ENCODE results near the gene FAM117B.

The FAM117B gene

DNA sequence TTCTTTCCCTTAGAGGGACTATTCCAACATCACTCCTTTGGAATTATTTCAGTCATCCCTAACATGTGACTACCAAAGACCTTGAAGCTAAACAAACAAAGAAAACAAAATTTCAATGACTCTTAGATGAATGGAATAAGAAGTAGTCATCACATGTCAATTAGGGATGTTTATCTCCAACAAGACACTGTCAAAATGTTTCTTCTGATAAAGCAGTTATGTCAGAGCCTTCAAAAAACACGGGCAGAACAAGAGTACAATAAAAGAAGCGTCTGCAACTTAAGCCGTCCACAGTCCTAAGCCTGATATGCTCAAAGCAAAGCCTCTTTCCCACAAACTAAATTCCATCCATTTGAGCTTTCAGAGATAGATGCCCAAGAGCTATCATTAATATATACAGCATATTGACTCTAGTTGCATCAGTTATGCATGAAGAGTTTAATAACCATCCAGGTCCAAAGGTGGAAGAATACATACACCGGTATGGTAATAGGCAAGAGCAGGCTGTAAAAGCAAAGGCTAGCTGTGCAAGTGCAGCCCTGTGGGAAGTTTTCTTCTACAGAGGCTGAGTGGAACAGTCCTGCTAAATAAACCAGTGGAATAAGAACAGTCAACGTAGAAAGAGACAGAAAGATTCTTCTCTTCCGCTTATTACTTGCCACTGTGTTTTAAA is 138.7 kb downstream of the FAM117B start:
- POLR2A ChIA-PET, result no interaction called here
- TF ChIP-seq FOXM1 (IDR thresholded peaks at IDR 0.05; ENCODE audit: borderline replicate concordance) (no peak), ELF4 (IDR thresholded peaks at IDR 0.05) (no peak), FOXA1 (IDR thresholded peaks at IDR 0.05) (no peak), SUZ12 (IDR thresholded peaks at IDR 0.05) (no peak), TARDBP (IDR thresholded peaks at IDR 0.05) (no peak), ARNT (IDR thresholded peaks at IDR 0.05) (no peak)
- CTCF ChIA-PET, result no interaction called here
- DNase-seq (ENCODE audit: extremely low spot score), result no peak

DNA sequence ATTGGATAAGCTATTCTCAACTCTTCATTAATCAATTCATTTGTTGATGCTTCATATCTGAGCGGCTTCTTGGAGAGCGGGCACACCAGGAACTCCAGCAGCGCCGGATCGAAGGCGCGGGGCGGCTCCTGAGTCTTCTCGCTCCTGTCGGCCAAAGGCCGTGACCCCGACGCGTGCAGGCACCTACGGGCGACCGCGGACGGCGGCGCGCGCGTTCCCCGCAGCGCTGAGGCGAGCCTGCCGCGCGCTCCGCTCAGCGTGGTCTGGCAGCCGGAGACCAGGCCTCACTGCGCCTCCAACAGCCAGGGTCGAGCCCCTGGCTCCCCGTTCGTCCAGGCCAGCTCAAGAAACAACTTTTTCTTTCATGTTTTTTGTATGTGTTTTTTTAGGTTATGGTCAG is 139.3 kb downstream of the FAM117B start:
- ChIA-PET POLR2A (no interaction called here), CTCF (no interaction called here)
- no peak for TF ChIP-seq L3MBTL2 (conservative IDR thresholded peaks at IDR 0.05)
- TF ChIP-seq TARDBP (IDR thresholded peaks at IDR 0.05), result no peak
- TF ChIP-seq FOXA1 (IDR thresholded peaks at IDR 0.05), result no peak
- no peak for DNase-seq (ENCODE audit: extremely low spot score)

DNA sequence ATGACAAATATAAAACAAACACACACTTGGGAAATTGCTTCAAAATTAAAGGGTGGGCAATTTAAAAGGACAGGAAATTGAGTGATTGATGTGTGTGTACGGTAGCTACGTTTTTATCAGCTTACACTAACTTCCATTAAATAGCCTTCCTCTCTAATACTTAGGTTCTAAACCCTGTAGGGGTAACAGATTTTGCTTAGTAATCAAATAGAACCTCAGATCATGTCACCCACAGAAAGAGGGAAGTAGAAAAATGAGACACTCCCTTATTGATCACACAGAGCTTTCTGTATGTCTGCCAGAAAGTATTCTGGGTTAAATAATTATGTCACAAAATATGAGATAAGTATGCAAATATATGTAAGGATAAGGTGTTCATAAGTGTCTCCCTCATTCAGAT is 143.4 kb downstream of the FAM117B start:
- DNase-seq (ENCODE audit: extremely low spot score), result no peak
- TF ChIP-seq CTBP1 (IDR thresholded peaks at IDR 0.05; ENCODE audit: borderline replicate concordance) (no peak), FOXK2 (IDR thresholded peaks at IDR 0.05) (no peak), BHLHE40 (IDR thresholded peaks at IDR 0.05; ENCODE audit: borderline replicate concordance) (no peak), NFRKB (IDR thresholded peaks at IDR 0.05) (no peak)
- TF ChIP-seq, protein P1, sequence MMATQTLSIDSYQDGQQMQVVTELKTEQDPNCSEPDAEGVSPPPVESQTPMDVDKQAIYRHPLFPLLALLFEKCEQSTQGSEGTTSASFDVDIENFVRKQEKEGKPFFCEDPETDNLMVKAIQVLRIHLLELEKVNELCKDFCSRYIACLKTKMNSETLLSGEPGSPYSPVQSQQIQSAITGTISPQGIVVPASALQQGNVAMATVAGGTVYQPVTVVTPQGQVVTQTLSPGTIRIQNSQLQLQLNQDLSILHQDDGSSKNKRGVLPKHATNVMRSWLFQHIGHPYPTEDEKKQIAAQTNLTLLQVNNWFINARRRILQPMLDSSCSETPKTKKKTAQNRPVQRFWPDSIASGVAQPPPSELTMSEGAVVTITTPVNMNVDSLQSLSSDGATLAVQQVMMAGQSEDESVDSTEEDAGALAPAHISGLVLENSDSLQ (IDR thresholded peaks at IDR 0.05), result no peak
- POLR2A ChIA-PET, result no interaction called here
- CTCF ChIA-PET, result no interaction called here

DNA sequence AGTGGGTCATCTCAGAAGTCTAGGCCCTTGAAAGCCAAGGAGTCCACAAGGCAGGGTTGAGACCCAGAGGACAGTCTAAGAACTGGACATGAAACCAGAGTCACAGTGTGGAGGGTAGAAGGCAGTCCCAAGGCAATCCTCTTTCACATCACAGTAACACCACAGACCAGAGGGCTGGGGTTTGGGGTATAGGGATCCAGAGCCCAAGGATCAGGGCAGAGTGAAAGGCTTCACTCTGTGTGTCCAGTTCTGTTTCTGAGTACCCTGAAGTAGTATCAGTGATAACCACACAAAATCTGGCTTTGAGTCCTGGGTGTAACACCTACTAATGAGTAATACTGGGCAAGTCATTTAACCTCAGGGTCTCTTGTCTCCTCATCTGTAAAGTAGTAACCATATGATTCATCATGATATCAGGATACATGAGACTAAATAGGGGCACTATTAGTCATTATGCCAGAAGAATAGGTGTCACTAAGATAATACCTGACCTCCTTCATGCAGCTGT is 145.8 kb downstream of the FAM117B start:
- DNase-seq (ENCODE audit: extremely low spot score), result no peak
- ChIA-PET CTCF (no interaction called here), POLR2A (no interaction called here)
- TF ChIP-seq SUZ12 (IDR thresholded peaks at IDR 0.05), result no peak
- no peak for TF ChIP-seq BHLHE40 (IDR thresholded peaks at IDR 0.05; ENCODE audit: borderline replicate concordance)
- no peak for TF ChIP-seq HDGF (IDR thresholded peaks at IDR 0.05; ENCODE audit: borderline replicate concordance)
- no peak for TF ChIP-seq TARDBP (IDR thresholded peaks at IDR 0.05)
- TF ChIP-seq, protein P1 (IDR thresholded peaks at IDR 0.05), result no peak
- no peak for TF ChIP-seq NFRKB (IDR thresholded peaks at IDR 0.05)
- no peak for TF ChIP-seq ARNT (IDR thresholded peaks at IDR 0.05)
- TF ChIP-seq FOXA1 (IDR thresholded peaks at IDR 0.05), result no peak

DNA sequence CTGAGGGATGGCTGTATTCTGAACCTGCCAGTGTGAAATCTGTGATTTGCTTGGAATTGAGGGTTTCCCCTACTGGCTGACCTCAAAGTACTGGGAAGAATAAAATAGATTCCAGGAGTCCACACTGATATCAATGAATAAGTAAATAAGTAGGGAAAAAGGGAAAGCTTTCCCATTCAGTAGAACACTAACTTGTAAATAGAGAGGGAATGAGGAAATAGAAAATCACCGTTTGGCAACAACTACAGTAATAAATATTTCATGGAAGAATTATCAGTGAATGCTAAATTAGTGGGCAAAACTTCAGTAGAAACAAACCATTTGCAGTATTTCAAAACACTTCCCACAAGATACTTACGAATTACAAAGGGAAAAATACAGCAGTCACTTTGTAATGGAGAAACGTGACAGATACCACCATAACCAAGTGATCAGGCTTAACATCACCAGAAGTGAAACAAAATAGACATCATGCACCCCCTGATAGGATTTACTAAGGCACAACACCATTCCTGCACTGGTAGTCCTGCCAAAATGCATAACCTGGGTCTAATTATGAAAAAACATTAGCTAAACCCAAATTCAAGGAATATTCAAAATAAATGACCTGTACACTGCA is 148.3 kb downstream of the FAM117B start:
- no peak for TF ChIP-seq BHLHE40 (IDR thresholded peaks at IDR 0.05; ENCODE audit: borderline replicate concordance)
- TF ChIP-seq FOXA1 (IDR thresholded peaks at IDR 0.05), result no peak
- DNase-seq (ENCODE audit: extremely low spot score), result no peak
- ChIA-PET POLR2A (no interaction called here), CTCF (no interaction called here)

DNA sequence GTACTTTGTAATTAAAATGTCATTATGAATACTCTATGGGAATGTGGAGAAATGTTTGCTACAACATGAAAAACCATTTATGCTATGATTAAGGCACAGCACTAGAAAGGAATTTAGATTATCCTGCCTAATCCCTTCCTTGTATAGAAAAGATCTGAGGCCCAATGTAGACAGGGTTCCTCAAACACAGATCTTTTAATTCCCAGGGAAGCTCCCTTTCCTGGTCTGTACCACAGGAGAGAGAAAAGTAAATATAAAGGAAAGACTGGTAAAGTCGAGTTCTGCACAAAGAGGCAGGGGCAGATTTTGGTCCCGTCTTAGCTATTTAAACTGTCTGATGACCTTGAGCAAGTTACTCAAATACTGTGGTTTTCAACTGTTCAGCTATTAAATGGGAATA is 152.1 kb downstream of the FAM117B start:
- DNase-seq (ENCODE audit: extremely low spot score), result no peak
- CTCF ChIA-PET, result interaction anchor here (0.6 kb wide), 1 partner anchor 139 kb away, joined by 3 read pairs; no protein-coding TSS in a partner anchor
- TF ChIP-seq, protein P1 (IDR thresholded peaks at IDR 0.05), result no peak
- TF ChIP-seq ELF4 (IDR thresholded peaks at IDR 0.05) (no peak), SUZ12 (IDR thresholded peaks at IDR 0.05) (no peak), HDGF (IDR thresholded peaks at IDR 0.05; ENCODE audit: borderline replicate concordance) (no peak), TARDBP (IDR thresholded peaks at IDR 0.05) (no peak), SP1 (IDR thresholded peaks at IDR 0.05) (no peak), BHLHE40 (IDR thresholded peaks at IDR 0.05; ENCODE audit: borderline replicate concordance) (no peak)
- POLR2A ChIA-PET, result no interaction called here

DNA sequence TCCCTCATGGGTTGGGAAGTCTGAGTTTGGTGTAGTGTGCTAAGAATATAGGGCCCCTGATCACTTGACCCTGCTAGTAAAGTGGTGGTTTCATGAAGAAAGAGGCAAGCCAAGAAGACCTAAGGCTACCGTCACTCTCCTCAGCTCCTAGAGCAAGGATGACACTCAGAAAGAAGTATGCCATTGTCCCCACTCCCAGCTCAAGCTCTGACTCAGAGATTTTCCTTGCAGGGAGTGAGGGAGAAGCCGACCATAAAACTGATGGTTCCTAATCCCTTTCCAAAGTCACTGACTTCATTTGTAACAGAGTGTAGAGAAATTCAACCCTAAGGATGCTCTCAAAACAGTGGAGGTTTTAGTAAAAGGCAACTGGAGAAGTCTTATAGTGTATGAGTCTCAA is 155.9 kb downstream of the FAM117B start:
- POLR2A ChIA-PET, result no interaction called here
- CTCF ChIA-PET, result no interaction called here
- DNase-seq (ENCODE audit: extremely low spot score), result no peak
- TF ChIP-seq ARNT (IDR thresholded peaks at IDR 0.05) (no peak), NFRKB (IDR thresholded peaks at IDR 0.05) (no peak), SP1 (IDR thresholded peaks at IDR 0.05) (no peak), L3MBTL2 (conservative IDR thresholded peaks at IDR 0.05) (no peak), FOXA1 (IDR thresholded peaks at IDR 0.05) (no peak), ZNF384 (IDR thresholded peaks at IDR 0.05) (no peak), HDGF (IDR thresholded peaks at IDR 0.05; ENCODE audit: borderline replicate concordance) (no peak), CTBP1 (IDR thresholded peaks at IDR 0.05; ENCODE audit: borderline replicate concordance) (no peak), ELF4 (IDR thresholded peaks at IDR 0.05) (no peak), TARDBP (IDR thresholded peaks at IDR 0.05) (no peak), FOXM1 (IDR thresholded peaks at IDR 0.05; ENCODE audit: borderline replicate concordance) (no peak)

All from HEK293T (cell line).